ENCODE data around the gene DOK7.

Gene DOK7

GRCh38 chr4:3418029-3418762 lies 44.9 kb upstream of the DOK7 start:
- no peak for TF ChIP-seq ZFX (IDR thresholded peaks at IDR 0.05; ENCODE audit: borderline replicate concordance)
- TF ChIP-seq CTCF (IDR thresholded peaks at IDR 0.05) = peak; percentile 35
- H3K27ac ChIP-seq = no peak overlapping the region

- H3K27ac ChIP-seq = no peak overlapping the region
- no peak for TF ChIP-seq CTCF (IDR thresholded peaks at IDR 0.05)
- TF ChIP-seq ZFX (IDR thresholded peaks at IDR 0.05; ENCODE audit: borderline replicate concordance) = no peak
Observed at GRCh38 chr4:3419836-3420605, 43.1 kb upstream of the DOK7 start.

GRCh38 chr4:3420606-3420955 lies 42.5 kb upstream of the DOK7 start:
- no peak overlapping the region for H3K27ac ChIP-seq
- TF ChIP-seq ZFX (IDR thresholded peaks at IDR 0.05; ENCODE audit: borderline replicate concordance) = no peak
- no peak for TF ChIP-seq CTCF (IDR thresholded peaks at IDR 0.05)

GRCh38 chr4:3420956-3421355 lies 42.1 kb upstream of the DOK7 start:
- TF ChIP-seq CTCF (IDR thresholded peaks at IDR 0.05) (no peak), ZFX (IDR thresholded peaks at IDR 0.05; ENCODE audit: borderline replicate concordance) (no peak)

GRCh38 chr4:3421470-3421869 lies 41.6 kb upstream of the DOK7 start:
- H3K27ac ChIP-seq = no peak overlapping the region
- TF ChIP-seq ZFX (IDR thresholded peaks at IDR 0.05; ENCODE audit: borderline replicate concordance) (no peak), CTCF (IDR thresholded peaks at IDR 0.05) (no peak)

More at GRCh38 chr4:3420956-3421355, 42.1 kb upstream of the DOK7 start:
- H3K27ac ChIP-seq = no peak overlapping the region

GRCh38 chr4:3422241-3422801 lies 40.8 kb upstream of the DOK7 start:
- no peak for TF ChIP-seq CTCF (IDR thresholded peaks at IDR 0.05)
- TF ChIP-seq ZFX (IDR thresholded peaks at IDR 0.05; ENCODE audit: borderline replicate concordance) = no peak
- H3K27ac ChIP-seq = no peak overlapping the region

Data from 22Rv1 (cell line).